Stimulated activated CD8-positive, alpha-beta memory T cell treated with anti-CD3 and anti-CD28 coated beads, Interleukin-7, amount 100 ng/mL, for 4 hours (primary cell): ENCODE results near the gene ADAM12.
"Not testable (repeated sequence)": the region's sequence is repeated elsewhere in the genome, so short reads cannot be mapped to it uniquely, and the experiment has no call there.

Experiments used
- DNase-seq, 2 donors: peaks; one replicate each; pipeline ENCODE4 v3.0.0-alpha.2; 2020; ENCODE audit warnings: low read depth in 2 of 2

The ADAM12 gene

DNA sequence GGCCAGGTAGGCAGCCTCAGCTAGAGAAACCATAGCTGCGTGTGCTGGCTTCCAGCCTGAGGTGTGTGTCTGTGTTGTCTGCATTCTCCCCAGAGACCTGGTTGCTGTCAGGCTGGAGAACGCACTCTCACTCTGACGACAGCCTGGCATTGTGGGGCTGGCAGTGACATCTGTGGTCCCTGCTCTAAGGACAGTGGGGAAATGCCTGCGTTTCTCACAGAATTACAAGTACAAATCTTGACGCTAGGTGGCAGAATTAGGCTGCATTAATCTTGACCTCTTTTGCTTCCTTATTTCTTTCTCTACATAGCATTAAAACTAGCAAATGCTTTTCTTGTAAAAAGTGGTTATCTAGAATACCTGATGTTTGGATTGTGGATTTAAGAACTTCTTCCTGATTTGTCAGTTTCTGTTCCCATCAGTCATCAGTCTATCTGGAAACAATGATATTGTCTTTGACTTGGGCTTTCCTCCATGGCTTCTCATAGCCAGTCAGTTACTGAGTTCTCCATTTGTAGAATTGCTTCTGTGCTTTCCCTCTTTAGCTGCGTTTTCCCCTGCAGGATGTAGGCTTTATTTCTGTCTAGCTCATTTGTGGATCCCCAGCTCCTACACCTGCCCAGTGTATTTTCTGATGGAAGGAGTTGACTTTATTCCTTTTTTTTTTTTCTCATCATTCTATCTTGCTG lies 405.9 kb downstream of the ADAM12 start:
- peak in 1 of 2 donors; percentile 5 for DNase-seq

GRCh38 chr10:125980521-125981035 lies 407.7 kb downstream of the ADAM12 start:
- no peak for DNase-seq

DNA sequence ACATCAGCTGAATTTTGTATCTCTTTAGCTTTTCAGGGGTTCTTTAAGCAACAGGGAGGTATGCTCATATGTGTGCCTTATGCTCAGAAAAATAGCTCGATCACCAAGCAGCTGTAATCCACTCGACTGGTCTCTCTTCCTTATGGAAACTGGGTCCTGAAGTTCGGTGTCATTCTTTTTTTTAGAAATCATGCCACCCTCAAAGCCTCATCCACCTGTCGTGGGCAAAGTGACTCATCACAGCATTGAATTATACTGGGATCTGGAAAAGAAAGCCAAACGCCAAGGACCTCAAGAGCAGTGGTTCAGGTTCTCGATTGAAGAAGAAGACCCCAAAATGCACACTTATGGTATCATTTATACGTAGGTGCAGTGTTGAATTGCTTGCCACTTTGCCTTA lies 408.3 kb downstream of the ADAM12 start:
- DNase-seq: no peak

GRCh38 chr10:125976960-125977605 lies 411.2 kb downstream of the ADAM12 start:
- DNase-seq: no peak

DNA sequence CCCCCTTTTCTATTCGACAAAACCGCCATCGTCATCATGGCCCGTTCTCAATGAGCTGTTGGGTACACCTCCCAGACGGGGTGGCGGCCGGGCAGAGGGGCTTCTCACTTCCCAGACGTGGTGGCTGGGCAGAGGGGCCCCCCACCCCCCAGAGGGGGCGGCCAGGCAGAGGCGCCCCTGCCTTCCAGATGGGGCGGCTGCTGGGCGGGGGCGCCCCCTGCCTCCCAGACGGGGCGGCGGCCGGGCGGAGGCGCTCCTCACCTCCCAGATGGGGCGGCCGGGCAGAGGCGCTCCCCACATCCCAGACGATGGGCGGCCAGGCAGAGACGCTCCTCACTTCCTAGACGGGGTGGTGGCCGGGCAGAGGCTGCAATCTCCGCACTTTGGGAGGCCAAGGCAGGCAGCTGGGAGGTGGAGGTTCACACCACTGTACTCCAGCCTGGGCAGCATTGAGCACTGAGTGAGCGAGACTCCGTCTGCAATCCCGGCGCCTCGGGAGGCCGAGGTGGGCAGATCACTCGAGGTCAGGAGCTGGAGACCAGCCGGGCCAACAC lies 418.1 kb downstream of the ADAM12 start:
- not testable (repeated sequence) for DNase-seq

DNA sequence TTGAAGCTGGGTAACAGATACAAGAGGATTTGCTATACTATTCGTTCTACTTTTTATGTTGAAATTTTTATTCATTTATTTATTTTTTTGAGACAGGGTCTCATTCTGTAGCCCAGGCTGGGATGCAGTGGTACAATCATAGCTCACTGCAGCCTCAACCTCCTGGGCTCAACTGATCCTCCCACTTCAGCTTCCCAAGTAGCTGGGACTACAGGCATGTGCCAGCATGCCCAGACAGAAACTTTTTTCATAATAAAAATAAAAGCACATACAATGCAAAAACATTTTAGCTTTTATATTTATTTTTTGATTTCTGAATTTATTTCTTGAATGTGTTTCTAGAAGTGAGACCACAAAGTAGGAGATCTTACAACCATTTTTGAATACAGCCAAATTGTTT lies 420.7 kb downstream of the ADAM12 start:
- DNase-seq: no peak

DNA sequence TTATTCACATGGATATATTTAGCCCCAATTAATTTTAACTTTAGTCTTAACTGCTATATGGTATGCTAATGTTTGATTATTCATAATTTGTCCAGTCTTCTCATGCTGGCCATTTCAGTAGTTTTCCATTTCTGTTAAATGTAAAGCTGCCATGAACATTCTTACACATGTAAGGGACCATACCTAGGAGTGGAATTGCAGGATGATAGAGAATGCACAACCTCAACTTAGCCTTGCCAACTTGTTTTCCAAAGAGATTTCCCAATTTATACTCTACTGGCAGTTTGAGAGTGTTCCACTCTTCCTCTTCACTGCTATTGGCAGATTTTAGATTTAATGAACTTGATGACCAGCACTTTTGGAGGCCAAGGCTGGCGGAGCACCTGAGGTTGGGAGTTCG lies 423.7 kb downstream of the ADAM12 start:
- no peak for DNase-seq
